Measurements from ENCODE around the gene FYN. TPM values are rescaled to one million over a fixed set of nuclear protein-coding genes. Genes with fewer than 3 reads are reported as not detected.
A peak's percentile ranks its signal among the peaks of the same experiment; 100 is the strongest.

FYN gene
- total RNA-seq, 4 donors from 2014 or later, result 55.3 to 249 (median 74.3) TPM

GRCh38 chr6:111843347-111844147, 29.7 kb downstream of the FYN start:
- no peaks in the 10 kb centered on the region for H3K9me3 ChIP-seq
- no peak overlapping the region for H3K4me3 ChIP-seq
- H3K27me3 ChIP-seq, result no peaks in the 10 kb centered on the region
- peak overlapping the region; percentile 22 to 62 (median 38) for H3K27ac ChIP-seq
- peaks cover 0 to 34% (median 6%) of the 10 kb centered on the region in 4 donors for H3K4me1 ChIP-seq
- no peaks in the 10 kb centered on the region for H3K36me3 ChIP-seq
- peak in 2 of 3 donors; percentile 57 to 74 for DNase-seq
- TF ChIP-seq POLR2A (IDR thresholded peaks at IDR 0.05), result no peak
- TF ChIP-seq CTCF (IDR thresholded peaks at IDR 0.05), result no peak

GRCh38 chr6:111842891-111843290, 30.4 kb downstream of the FYN start:
- Histone ChIP-seq H3K27ac (peak overlapping the region in 3 of 4 donors; percentile 0 to 62 (median 48)), H3K36me3 (no peaks in the 10 kb centered on the region), H3K4me3 (no peak overlapping the region), H3K9me3 (no peaks in the 10 kb centered on the region), H3K4me1 (peaks cover 0 to 34% (median 6%) of the 10 kb centered on the region in 4 donors), H3K27me3 (no peaks in the 10 kb centered on the region)
- TF ChIP-seq POLR2A (IDR thresholded peaks at IDR 0.05), result no peak
- no peak for TF ChIP-seq CTCF (IDR thresholded peaks at IDR 0.05)
- DNase-seq, result no peak

GRCh38 chr6:111842271-111842822, 30.9 kb downstream of the FYN start:
- no peak overlapping the region for H3K4me3 ChIP-seq
- H3K36me3 ChIP-seq, result no peaks in the 10 kb centered on the region
- H3K4me1 ChIP-seq, result peaks cover 0 to 34% (median 6%) of the 10 kb centered on the region in 4 donors
- TF ChIP-seq POLR2A (IDR thresholded peaks at IDR 0.05) (no peak), CTCF (IDR thresholded peaks at IDR 0.05) (no peak)
- H3K9me3 ChIP-seq, result no peaks in the 10 kb centered on the region
- DNase-seq, result no peak
- H3K27ac ChIP-seq, result peak overlapping the region in 3 of 4 donors; percentile 0 to 62 (median 48)
- no peaks in the 10 kb centered on the region for H3K27me3 ChIP-seq

- DNase-seq, result peak in 2 of 3 donors; percentile 67 to 83
- no peak for TF ChIP-seq POLR2A (IDR thresholded peaks at IDR 0.05)
- no peak for TF ChIP-seq CTCF (IDR thresholded peaks at IDR 0.05)
- peak overlapping the region in 3 of 4 donors; percentile 0 to 62 (median 48) for H3K27ac ChIP-seq
Observed at GRCh38 chr6:111841822-111842221, 31.4 kb downstream of the FYN start.

GRCh38 chr6:111840803-111841202, 32.4 kb downstream of the FYN start:
- H3K36me3 ChIP-seq, result no peaks in the 10 kb centered on the region
- no peaks in the 10 kb centered on the region for H3K9me3 ChIP-seq
- H3K27ac ChIP-seq, result peak overlapping the region in 2 of 4 donors; percentile 1 to 35
- peaks cover 0 to 31% (median 6%) of the 10 kb centered on the region in 4 donors for H3K4me1 ChIP-seq
- no peak for DNase-seq
- no peak overlapping the region for H3K4me3 ChIP-seq
- TF ChIP-seq POLR2A (IDR thresholded peaks at IDR 0.05) (no peak), CTCF (IDR thresholded peaks at IDR 0.05) (no peak)
- H3K27me3 ChIP-seq, result no peaks in the 10 kb centered on the region

More at GRCh38 chr6:111841822-111842221, 31.4 kb downstream of the FYN start:
- Histone ChIP-seq H3K9me3 (no peaks in the 10 kb centered on the region), H3K4me1 (peaks cover 0 to 34% (median 6%) of the 10 kb centered on the region in 4 donors), H3K36me3 (no peaks in the 10 kb centered on the region), H3K27me3 (no peaks in the 10 kb centered on the region), H3K4me3 (no peak overlapping the region)
